SU-DHL-6 (cell line): Measurements from ENCODE around the gene SMTN.
"Not testable (repeated sequence)": the region's sequence is repeated elsewhere in the genome, so short reads cannot be mapped to it uniquely, and the experiment has no call there.

Experiments used
- H2AFZ ChIP-seq: fragments of 200-600 bp; sonication (generic); 2 replicates; pipeline ENCODE4 v1.6.1; 2014; ENCODE audit warnings: low read depth, mild to moderate bottlenecking, moderate library complexity, mixed read lengths, antibody characterized with exemption, low read length; ENCODE audit not compliant: severe bottlenecking
- H3F3A ChIP-seq: fragments of 200-600 bp; shearing (Covaris generic); 2 replicates; pipeline ENCODE4 v1.6.0; 2016; ENCODE audit warnings: antibody characterized with exemption, mild to moderate bottlenecking; ENCODE audit not compliant: insufficient read depth
- H3K27ac ChIP-seq: fragments of 200-600 bp; sonication (generic); 2 replicates; pipeline ENCODE4 v1.5.1; 2016; ENCODE audit warnings: low read depth, mild to moderate bottlenecking, low read length, moderate library complexity, mixed read lengths
- H3K27me3 ChIP-seq: fragments of 200-600 bp; sonication (generic), shearing (Covaris generic); 2 replicates; pipeline ENCODE4 v1.6.0; 2014; ENCODE audit warnings: mild to moderate bottlenecking, low read length
- H3K36me3 ChIP-seq: fragments of 200-600 bp; sonication (generic); 2 replicates; pipeline ENCODE4 v1.6.1; 2014; ENCODE audit warnings: mild to moderate bottlenecking, low read length, mixed read lengths
- H3K4me2 ChIP-seq: fragments of 300-600, 200-600 bp; shearing (Covaris generic), sonication (generic); 2 replicates; pipeline ENCODE4 v1.6.0; 2014; ENCODE audit warnings: low read length, low read depth, mild to moderate bottlenecking; ENCODE audit not compliant: poor library complexity, severe bottlenecking
- H3K4me3 ChIP-seq: fragments of 200-600 bp; sonication (generic); 2 replicates; pipeline ENCODE4 v1.5.1; 2014; ENCODE audit warnings: antibody characterized with exemption, low read length, mild to moderate bottlenecking, mixed read lengths; ENCODE audit not compliant: insufficient read depth, poor library complexity, severe bottlenecking
- H3K79me2 ChIP-seq: fragments of 200-600 bp; sonication (generic); 2 replicates; pipeline ENCODE4 v1.6.1; 2014; ENCODE audit warnings: mild to moderate bottlenecking, low read length, moderate library complexity; ENCODE audit not compliant: insufficient read depth
- H3K9ac ChIP-seq: fragments of 200-600 bp; sonication (generic); 2 replicates; pipeline ENCODE4 v1.7.0; 2014; ENCODE audit warnings: mild to moderate bottlenecking, low read length
- H3K9me2 ChIP-seq: fragments of 200-600 bp; sonication (generic); replicated peaks from 2 replicates; pipeline ENCODE4 v1.6.1; 2014; ENCODE audit warnings: low read length; ENCODE audit not compliant: insufficient read depth
- H3K9me3 ChIP-seq: fragments of 200-600 bp; sonication (generic); 2 replicates; pipeline ENCODE4 v1.6.1; 2014; ENCODE audit warnings: low read length, mixed read lengths; ENCODE audit not compliant: insufficient read depth
- H4K20me1 ChIP-seq: fragments of 200-600 bp; sonication (generic); 2 replicates; pipeline ENCODE4 v1.6.1; 2014; ENCODE audit warnings: low read depth, mild to moderate bottlenecking, antibody characterized with exemption, low read length, moderate library complexity, mixed read lengths
- EZH2phosphoT487 ChIP-seq: fragments of 200-600 bp; sonication (generic), shearing (Covaris generic); conservative IDR thresholded peaks from 2 replicates; pipeline ENCODE4 v1.6.1; 2018; ENCODE audit warnings: mild to moderate bottlenecking, antibody characterized with exemption, low read length, moderate library complexity, mixed read lengths
- TF ChIP-seq, protein P1 (sequence below): fragments of 200-600 bp; sonication (generic); IDR thresholded peaks from one replicate; pipeline ENCODE4 v1.5.1; 2017; ENCODE audit warnings: antibody characterized with exemption, mild to moderate bottlenecking, low read length, moderate library complexity; ENCODE audit not compliant: insufficient read depth, poor library complexity, severe bottlenecking

SMTN gene

DNA sequence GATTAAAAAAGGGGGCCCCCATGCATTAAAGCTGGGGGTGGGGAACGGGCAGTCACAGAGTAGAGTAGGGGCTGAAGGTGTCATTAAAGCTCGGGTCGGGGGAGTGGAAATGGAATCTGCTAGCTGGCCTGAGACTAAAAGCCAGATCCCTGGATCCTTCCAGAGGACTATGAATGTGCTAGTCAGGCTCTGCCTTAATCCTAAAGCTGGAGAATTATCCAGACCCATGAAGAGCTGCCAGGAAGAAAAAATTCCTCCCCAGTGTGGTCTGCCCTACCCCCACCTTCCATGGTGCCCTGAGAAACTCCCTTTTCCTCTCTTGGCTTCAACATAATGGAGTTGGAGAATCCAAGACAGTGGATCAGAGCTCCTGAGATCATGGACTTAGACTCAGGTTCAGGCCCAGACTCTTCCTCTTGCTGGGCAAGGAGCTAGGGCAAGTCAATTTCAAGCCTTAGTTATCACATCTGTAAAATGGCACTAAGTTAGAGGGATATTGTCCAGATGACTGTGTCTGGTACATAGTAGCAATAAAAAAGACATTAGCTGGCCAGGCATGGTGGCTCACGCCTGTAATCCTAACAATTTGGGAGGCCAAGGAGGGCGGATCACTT, 24.0 kb upstream of the SMTN start:
- H3K79me2 ChIP-seq, result no peaks in the 10 kb centered on the region
- no peak overlapping the region for H3K9ac ChIP-seq
- no peak for TF ChIP-seq EZH2phosphoT487
- TF ChIP-seq, protein P1, sequence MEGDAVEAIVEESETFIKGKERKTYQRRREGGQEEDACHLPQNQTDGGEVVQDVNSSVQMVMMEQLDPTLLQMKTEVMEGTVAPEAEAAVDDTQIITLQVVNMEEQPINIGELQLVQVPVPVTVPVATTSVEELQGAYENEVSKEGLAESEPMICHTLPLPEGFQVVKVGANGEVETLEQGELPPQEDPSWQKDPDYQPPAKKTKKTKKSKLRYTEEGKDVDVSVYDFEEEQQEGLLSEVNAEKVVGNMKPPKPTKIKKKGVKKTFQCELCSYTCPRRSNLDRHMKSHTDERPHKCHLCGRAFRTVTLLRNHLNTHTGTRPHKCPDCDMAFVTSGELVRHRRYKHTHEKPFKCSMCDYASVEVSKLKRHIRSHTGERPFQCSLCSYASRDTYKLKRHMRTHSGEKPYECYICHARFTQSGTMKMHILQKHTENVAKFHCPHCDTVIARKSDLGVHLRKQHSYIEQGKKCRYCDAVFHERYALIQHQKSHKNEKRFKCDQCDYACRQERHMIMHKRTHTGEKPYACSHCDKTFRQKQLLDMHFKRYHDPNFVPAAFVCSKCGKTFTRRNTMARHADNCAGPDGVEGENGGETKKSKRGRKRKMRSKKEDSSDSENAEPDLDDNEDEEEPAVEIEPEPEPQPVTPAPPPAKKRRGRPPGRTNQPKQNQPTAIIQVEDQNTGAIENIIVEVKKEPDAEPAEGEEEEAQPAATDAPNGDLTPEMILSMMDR, result no peak
- no peaks in the 10 kb centered on the region for H3K27me3 ChIP-seq
- no peaks in the 10 kb centered on the region for H3F3A ChIP-seq
- H2AFZ ChIP-seq, result no peak overlapping the region
- no peak overlapping the region for H3K4me2 ChIP-seq
- no peak overlapping the region for H3K4me3 ChIP-seq
- H3K36me3 ChIP-seq, result no peaks in the 10 kb centered on the region
- H3K27ac ChIP-seq, result no peak overlapping the region
- H4K20me1 ChIP-seq, result no peaks in the 10 kb centered on the region
- H3K9me3 ChIP-seq, result no peaks in the 10 kb centered on the region
- H3K9me2 ChIP-seq, result no peaks in the 10 kb centered on the region

DNA sequence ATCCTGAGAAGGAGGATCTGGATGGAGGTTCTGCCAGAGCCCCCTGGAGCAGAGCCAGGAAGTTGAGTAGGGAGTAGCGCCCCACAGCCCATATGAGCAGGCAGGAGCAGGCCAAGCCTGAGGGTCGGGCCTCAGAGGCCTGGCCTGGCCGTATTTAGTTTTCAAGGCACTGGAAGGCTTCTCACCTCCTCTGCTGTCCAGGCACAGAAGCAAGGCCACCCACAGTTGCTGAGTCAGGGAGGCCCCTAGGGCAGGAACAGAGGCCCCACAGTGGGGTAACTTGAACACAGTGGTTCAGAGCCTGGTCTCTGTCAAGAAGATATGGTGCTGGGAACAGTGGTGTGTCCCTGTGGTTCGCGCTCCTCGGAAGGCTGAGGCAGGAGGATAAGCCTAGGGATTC, 21.5 kb upstream of the SMTN start:
- not testable (repeated sequence) for H3K9ac ChIP-seq, H3K79me2 ChIP-seq, H3K4me3 ChIP-seq, H3F3A ChIP-seq, H3K9me3 ChIP-seq, H3K27ac ChIP-seq, H3K27me3 ChIP-seq, H3K9me2 ChIP-seq, H2AFZ ChIP-seq, H4K20me1 ChIP-seq, H3K36me3 ChIP-seq, H3K4me2 ChIP-seq

DNA sequence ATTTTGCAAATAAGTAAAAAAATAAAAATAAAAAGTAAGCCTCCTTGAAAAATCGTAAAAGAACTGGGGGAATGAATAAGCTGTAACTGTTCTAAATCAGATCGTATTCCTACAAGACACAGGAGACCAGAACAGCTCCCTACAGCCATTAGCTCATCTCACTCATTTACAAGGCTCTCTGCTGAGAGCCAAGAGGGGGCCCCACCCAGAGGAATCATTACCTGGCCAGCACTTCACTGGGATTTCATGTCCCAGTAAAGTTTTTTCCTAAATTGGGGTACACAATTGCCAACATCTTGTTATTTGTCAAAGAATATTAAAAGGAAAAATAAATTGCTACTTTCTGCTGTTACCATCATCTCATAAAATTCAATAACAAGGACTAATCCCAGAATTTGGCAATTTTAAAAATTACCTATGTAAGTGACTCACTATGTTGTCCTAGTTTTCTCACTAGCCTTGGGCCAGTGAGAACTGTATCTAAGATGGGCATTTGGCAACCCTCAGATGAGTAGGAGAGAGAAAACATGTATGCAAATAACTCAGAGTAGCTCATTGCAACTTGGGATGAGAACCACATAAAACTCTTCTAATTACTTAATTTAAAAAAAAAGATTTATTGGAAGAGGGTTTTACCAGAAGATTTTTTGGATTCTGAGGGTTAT, 18.4 kb upstream of the SMTN start:
- Histone ChIP-seq H3K27ac (no peak overlapping the region), H3K27me3 (no peaks in the 10 kb centered on the region), H3K9me3 (no peaks in the 10 kb centered on the region), H4K20me1 (no peaks in the 10 kb centered on the region), H3K9me2 (no peaks in the 10 kb centered on the region), H3K9ac (no peak overlapping the region), H3K4me2 (no peak overlapping the region), H3K36me3 (no peaks in the 10 kb centered on the region), H2AFZ (no peak overlapping the region), H3K79me2 (no peaks in the 10 kb centered on the region), H3F3A (no peaks in the 10 kb centered on the region), H3K4me3 (no peak overlapping the region)
- TF ChIP-seq, protein P1, result no peak
- no peak for TF ChIP-seq EZH2phosphoT487

DNA sequence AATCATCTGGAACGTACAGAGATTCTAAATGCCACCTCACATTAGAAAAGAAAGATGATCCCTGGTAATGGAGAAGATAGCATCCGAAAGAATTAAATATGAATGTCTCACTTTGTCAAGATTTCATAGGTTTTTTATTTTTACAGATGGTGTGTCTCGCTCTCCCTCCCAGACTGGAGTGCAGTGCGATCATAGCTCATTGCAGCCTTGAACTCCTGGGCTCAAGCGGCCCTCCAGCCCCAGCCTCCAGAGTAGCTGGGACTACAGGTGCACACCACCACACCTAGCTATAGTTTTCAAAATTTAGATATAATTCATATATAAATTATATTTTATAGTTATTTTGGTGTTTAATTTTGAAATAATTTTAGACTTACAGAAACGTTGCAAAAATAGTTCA, 16.7 kb upstream of the SMTN start:
- no peaks in the 10 kb centered on the region for H3K79me2 ChIP-seq
- H3K9ac ChIP-seq, result no peak overlapping the region
- peak overlapping the region; percentile 33 for H2AFZ ChIP-seq
- no peaks in the 10 kb centered on the region for H3F3A ChIP-seq
- no peaks in the 10 kb centered on the region for H4K20me1 ChIP-seq
- no peak overlapping the region for H3K4me2 ChIP-seq
- TF ChIP-seq EZH2phosphoT487, result no peak
- TF ChIP-seq, protein P1, result no peak
- no peak overlapping the region for H3K4me3 ChIP-seq
- no peaks in the 10 kb centered on the region for H3K27me3 ChIP-seq
- H3K9me2 ChIP-seq, result no peaks in the 10 kb centered on the region
- no peaks in the 10 kb centered on the region for H3K9me3 ChIP-seq
- H3K27ac ChIP-seq, result no peak overlapping the region
- no peaks in the 10 kb centered on the region for H3K36me3 ChIP-seq
